Tibial artery (tissue), 4 donors: Measurements from ENCODE around the gene PRKCQ.

ENCODE experiments used
- DNase-seq, 2 donors: peaks; one replicate each; pipeline ENCODE4 v3.0.0-alpha.2; 2019
- H3K27ac ChIP-seq, 2 donors: fragments of 200-600 bp; sonication (generic) in 1 of 2; 1 replicate in 1 of 2; 2 replicates in 1 of 2; pipeline ENCODE4 v1.5.1; 2018 to 2019; ENCODE audit warnings: mild to moderate bottlenecking in 1 of 2
- H3K27me3 ChIP-seq, 2 donors: fragments of 200-600 bp; sonication (generic) in 1 of 2; one replicate each; pipeline versions ENCODE4 v1.5.1 to v1.6.0; 2016 to 2019
- H3K36me3 ChIP-seq, 3 donors: fragments of 200-600 bp; sonication (generic) in 2 of 3; one replicate each; pipeline ENCODE4 v1.5.1; 2016 to 2019; ENCODE audit warnings: mild to moderate bottlenecking in 2 of 3
- H3K4me1 ChIP-seq, 4 donors: fragments of 200-600 bp; sonication (generic) in 2 of 4; 1 replicate in 3 of 4; 2 replicates in 1 of 4; pipeline ENCODE4 v1.5.1; 2016 to 2019
- H3K4me3 ChIP-seq, 2 donors: fragments of 200-600 bp; sonication (generic) in 1 of 2; 1 replicate in 1 of 2; 2 replicates in 1 of 2; pipeline ENCODE4 v1.5.1; 2018 to 2019; ENCODE audit warnings: mild to moderate bottlenecking in 2 of 2
- H3K9me3 ChIP-seq, 3 donors: fragments of 200-600 bp; sonication (generic) in 1 of 3; one replicate each; pipeline ENCODE4 v1.5.1; 2016 to 2019
- intact Hi-C: fragments of 100-400 bp; cut with DNase I; formaldehyde crosslinking; loops from one replicate; pipeline ENCODE4 v1.15.0; 2023; ENCODE audit warnings: low total_unique reads
- TF ChIP-seq, protein P1 (sequence below), 2 experiments: fragments of 200-600 bp in 1 of 2; fragments of 450-650 bp in 1 of 2; IDR thresholded peaks; one replicate each; pipeline ENCODE4 v1.5.1; 2017 to 2019; ENCODE audit warnings: antibody characterized with exemption in 2 of 2, mild to moderate bottlenecking in 1 of 2, moderate library complexity in 1 of 2

PRKCQ gene

DNA sequence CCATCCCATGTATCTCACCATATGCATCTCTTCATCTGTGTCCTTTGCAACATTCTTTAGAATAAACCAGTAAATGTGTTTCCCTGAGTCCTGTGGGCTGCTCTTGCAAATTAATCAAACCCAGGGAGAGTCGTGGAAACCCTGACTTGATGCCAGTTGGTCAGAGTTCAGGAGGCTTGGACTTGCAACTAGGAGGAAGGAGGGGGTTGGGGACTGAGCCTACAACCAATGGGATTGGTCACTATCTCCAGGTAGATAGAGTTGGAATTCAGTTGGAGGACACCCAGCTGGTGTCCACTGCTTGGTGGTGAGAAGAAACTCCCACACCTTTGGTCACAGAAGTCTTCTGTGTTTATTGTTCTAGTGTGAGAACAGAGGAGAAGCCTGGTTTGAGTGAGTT, 38.3 kb upstream of the PRKCQ start:
- Histone ChIP-seq H3K36me3 (no peaks in the 10 kb centered on the region), H3K4me1 (no peaks in the 10 kb centered on the region), H3K27ac (no peak overlapping the region), H3K27me3 (no peaks in the 10 kb centered on the region), H3K4me3 (no peak overlapping the region), H3K9me3 (no peaks in the 10 kb centered on the region)
- TF ChIP-seq, protein P1, sequence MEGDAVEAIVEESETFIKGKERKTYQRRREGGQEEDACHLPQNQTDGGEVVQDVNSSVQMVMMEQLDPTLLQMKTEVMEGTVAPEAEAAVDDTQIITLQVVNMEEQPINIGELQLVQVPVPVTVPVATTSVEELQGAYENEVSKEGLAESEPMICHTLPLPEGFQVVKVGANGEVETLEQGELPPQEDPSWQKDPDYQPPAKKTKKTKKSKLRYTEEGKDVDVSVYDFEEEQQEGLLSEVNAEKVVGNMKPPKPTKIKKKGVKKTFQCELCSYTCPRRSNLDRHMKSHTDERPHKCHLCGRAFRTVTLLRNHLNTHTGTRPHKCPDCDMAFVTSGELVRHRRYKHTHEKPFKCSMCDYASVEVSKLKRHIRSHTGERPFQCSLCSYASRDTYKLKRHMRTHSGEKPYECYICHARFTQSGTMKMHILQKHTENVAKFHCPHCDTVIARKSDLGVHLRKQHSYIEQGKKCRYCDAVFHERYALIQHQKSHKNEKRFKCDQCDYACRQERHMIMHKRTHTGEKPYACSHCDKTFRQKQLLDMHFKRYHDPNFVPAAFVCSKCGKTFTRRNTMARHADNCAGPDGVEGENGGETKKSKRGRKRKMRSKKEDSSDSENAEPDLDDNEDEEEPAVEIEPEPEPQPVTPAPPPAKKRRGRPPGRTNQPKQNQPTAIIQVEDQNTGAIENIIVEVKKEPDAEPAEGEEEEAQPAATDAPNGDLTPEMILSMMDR (IDR thresholded peaks at IDR 0.05) = no peak
- intact Hi-C loops = no loop called here
- DNase-seq = no peak

DNA sequence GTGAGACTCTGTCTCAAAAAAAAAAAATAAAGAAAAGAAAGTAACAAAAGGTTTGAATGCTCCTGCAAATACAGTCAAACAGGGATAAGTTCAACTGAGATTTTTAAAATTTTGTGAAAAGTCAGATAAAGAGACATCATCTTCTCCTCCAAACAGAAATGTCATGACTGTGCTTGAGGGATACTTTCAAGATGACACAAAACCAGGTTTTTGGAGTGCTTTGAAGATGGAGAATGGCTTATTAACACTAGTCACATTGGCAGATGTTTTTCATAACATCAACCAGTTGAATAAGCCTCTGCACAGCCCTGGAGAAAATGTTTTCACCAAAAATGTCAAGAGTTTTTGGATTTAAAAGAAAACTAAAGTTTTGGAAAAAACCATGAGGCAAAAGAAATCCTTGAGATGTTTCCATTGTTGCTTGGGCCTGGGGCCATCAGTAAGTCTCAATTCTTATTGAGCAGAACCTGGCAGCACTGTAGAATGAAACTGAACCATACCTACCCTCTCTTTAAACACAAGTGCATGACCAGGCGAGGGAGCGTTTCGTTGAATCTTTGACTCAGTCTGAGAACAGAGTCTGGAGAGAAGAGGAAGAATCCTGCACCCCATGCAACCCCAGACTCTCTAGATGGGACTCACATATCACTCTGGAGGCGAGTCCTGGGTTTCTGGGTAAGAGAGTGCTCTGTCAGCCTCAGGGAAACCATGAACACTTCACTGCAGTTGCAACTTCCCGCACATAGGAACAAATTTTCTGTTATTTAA, 37.4 kb upstream of the PRKCQ start:
- Histone ChIP-seq H3K4me1 (no peaks in the 10 kb centered on the region), H3K27me3 (no peaks in the 10 kb centered on the region), H3K36me3 (no peaks in the 10 kb centered on the region), H3K9me3 (no peaks in the 10 kb centered on the region), H3K27ac (no peak overlapping the region), H3K4me3 (no peak overlapping the region)
- intact Hi-C loops = no loop called here
- TF ChIP-seq, protein P1 (IDR thresholded peaks at IDR 0.05) = no peak
- no peak for DNase-seq

DNA sequence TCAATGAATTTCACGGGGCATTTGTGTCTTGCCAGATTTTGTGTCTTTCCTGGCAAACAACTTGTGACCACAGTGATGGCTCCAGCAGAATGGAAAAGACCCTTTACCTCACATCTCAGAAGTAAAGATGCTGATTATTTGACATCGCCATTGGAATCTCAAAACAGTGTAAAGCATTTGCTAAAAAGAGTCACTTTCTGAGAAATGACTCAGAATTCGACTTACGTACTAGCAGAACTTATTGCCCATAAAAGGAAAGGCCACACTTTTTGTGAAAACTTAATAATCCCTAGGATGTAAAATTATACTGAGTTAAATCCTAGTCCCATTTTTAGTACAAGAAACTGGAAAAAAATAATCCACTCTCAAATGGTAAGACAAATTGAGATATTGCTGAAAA, 35.9 kb upstream of the PRKCQ start:
- Histone ChIP-seq H3K4me1 (no peaks in the 10 kb centered on the region), H3K27me3 (no peaks in the 10 kb centered on the region), H3K4me3 (no peak overlapping the region), H3K9me3 (no peaks in the 10 kb centered on the region), H3K27ac (no peak overlapping the region), H3K36me3 (no peaks in the 10 kb centered on the region)
- TF ChIP-seq, protein P1 (IDR thresholded peaks at IDR 0.05) = no peak
- intact Hi-C loops = no loop called here
- no peak for DNase-seq

DNA sequence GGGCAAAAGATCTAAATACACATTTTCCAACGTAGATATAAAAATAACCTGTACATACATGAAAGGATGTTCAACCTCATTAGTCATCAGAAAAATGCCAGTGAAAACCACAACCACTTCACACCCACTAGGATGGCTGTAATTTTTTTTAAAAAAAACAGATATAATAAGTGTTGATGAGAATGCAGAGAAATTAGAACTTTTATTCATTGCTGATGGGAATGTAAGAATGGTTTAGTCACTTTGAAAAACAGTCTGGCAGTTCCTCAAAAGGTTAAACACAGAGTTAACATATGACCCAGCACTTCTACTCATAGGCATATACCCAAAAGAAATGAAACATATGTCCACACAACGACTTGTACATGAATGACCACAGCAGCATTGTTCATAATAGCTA, 32.3 kb upstream of the PRKCQ start:
- TF ChIP-seq, protein P1 (IDR thresholded peaks at IDR 0.05) = no peak
- Histone ChIP-seq H3K27me3 (peaks cover 0 to 2% of the 10 kb centered on the region in 2 donors), H3K9me3 (no peaks in the 10 kb centered on the region), H3K27ac (no peak overlapping the region), H3K4me1 (no peaks in the 10 kb centered on the region), H3K4me3 (no peak overlapping the region), H3K36me3 (no peaks in the 10 kb centered on the region)
- intact Hi-C loops = no loop called here
- no peak for DNase-seq

DNA sequence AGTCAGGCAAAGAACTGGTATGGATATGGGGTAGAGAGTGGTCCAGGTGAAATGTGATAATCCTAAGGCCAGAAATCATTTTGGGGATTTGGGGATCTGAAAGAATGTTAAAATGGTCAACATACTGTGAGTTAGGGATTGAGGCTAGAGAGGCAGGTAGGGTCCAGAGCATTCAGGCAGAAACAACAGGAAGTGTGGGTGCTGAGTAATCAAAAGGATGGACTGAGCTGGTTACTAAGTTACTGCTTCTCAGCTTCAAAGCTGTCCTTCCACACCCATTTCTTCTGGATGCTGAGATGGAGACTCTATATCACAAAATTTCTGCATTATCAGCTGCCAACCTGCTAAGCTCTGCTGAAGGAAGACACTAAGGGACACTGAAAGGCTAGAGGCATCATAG, 30.6 kb upstream of the PRKCQ start:
- Histone ChIP-seq H3K36me3 (no peaks in the 10 kb centered on the region), H3K4me3 (no peak overlapping the region), H3K9me3 (no peaks in the 10 kb centered on the region), H3K4me1 (no peaks in the 10 kb centered on the region), H3K27ac (no peak overlapping the region), H3K27me3 (peaks cover 0 to 2% of the 10 kb centered on the region in 2 donors)
- TF ChIP-seq, protein P1 (IDR thresholded peaks at IDR 0.05) = no peak
- intact Hi-C loops = no loop called here
- DNase-seq = no peak
